Spleen (tissue), 7 donors: ENCODE results near the gene FHIT.

Experiments
- CTCF ChIP-seq, 11 experiments: fragments of 200-600 bp in 7 of 11; fragments of 450-650 bp in 4 of 11; sonication (generic) in 4 of 11; IDR thresholded peaks in 8 of 11; conservative IDR thresholded peaks in 3 of 11; 1 replicate in 7 of 11; 2 replicates in 4 of 11; pipeline versions ENCODE4 v1.4.0 to v1.8.0; 2016 to 2021; ENCODE audit warnings: antibody characterized with exemption in 11 of 11, inconsistent platforms in 4 of 11, mild to moderate bottlenecking in 1 of 11
- POLR2A ChIP-seq, 3 donors: fragments of 450-650 bp; IDR thresholded peaks; one replicate each; pipeline ENCODE4 v1.5.1; 2017; ENCODE audit warnings: antibody characterized with exemption in 3 of 3, mild to moderate bottlenecking in 1 of 3
- donor health status: DM: no; HTN: no; CAD: no; lungs with moderate emphysema.
- donor health status: DM: no; HTN: no; CAD: no.
- donor health status: DM: no; HTN: no; CAD: no.

- TF ChIP-seq POLR2A (IDR thresholded peaks at IDR 0.05) (no peak), CTCF (IDR thresholded peaks at IDR 0.05 in 8 of 11, conservative IDR thresholded peaks at IDR 0.05 in 3 of 11) (no peak)
Observed at GRCh38 chr3:59749291-59749690, 1502.0 kb downstream of the FHIT start.
